Dedifferentiated amniotic fluid mesenchymal stem cell (primary cell): ENCODE results near the gene CABCOCO1.

Experiments
- DNase-seq: peaks from one replicate; pipeline ENCODE4 v3.0.0-alpha.2; 2016; ENCODE audit errors: extremely low spot score

Gene CABCOCO1

GRCh38 chr10:61812920-61813319, 150.2 kb downstream of the CABCOCO1 start:
- DNase-seq: no peak

GRCh38 chr10:61814160-61814559, 151.4 kb downstream of the CABCOCO1 start:
- no peak for DNase-seq

GRCh38 chr10:61815496-61815895, 152.8 kb downstream of the CABCOCO1 start:
- no peak for DNase-seq
